ENCODE results near the gene CYP27B1. TPM values are rescaled to one million over a fixed set of nuclear protein-coding genes. Genes with fewer than 3 reads are reported as not detected.

CYP27B1 gene
- total and polyA plus RNA-seq, 10 of the 15 experiments (the other 5 are each of a cell fraction or from before 2014, with no cell fraction given), result 0.10 to 2.7 (median 1.1) TPM

DNA sequence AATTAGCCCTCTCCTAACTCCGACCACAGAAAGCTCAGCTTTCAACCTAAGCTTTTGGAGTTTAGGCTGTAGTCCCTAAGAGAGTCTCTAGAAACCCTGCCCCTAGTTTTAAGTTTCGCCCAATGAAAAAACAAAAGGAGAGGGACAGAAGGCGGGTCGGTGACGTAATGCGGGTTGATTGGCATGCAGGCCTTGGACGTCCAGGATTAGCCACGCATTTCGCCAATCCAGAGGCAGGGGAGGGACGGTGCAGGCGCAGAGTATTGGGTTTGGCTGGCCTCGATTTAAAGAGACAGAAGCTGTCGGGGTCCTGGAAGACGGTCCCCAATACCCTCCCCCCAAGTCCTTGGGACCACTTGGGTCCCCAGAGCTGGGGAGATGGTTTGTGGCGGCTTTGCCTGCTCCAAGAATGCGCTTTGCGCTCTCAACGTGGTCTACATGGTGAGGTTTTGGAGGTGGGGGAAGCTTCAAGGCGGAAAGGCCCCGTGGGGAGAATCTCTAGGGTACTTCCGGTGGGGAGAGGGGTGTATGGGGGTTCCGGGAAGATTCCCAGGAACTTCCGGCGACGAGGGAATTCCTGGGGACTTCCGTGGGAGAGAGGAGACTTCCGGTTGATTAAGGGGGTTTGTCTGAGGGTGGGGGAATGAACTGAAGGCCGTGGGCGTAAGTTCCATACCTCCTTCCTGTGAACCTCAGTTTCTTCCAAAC is 21.9 kb downstream of the CYP27B1 start, which contains the start of gene TSPAN31:
TSS of gene TSPAN31 (plus strand) at position 263 of the 708 bp plus-strand sequence. CDS start at position 379, 116 bp downstream.
- Histone ChIP-seq H3K9ac (ENCODE audit: control insufficient read depth, insufficient read depth, low read length) (peak within 1 kb of the TSS; percentile 93), H3K9me3 (replicated peaks; ENCODE audit: control insufficient read depth, insufficient read depth, low read length) (no peaks in the 10 kb centered on the region), H2AFZ (ENCODE audit: control insufficient read depth, low read depth, low read length) (peak within 1 kb of the TSS; percentile 90), H3K36me3 (ENCODE audit: control insufficient read depth in 2 of 2, insufficient read depth in 2 of 2, low read length in 1 of 2) (peaks cover 5 to 6% of the 10 kb centered on the region in 2 experiments), H3K27me3 (replicated peaks in 1 of 2; ENCODE audit: control insufficient read depth in 2 of 2, insufficient read depth in 2 of 2, low read length in 1 of 2) (no peaks in the 10 kb centered on the region), H3K4me2 (ENCODE audit: control insufficient read depth, insufficient read depth) (peak within 1 kb of the TSS; percentile 99), H4K20me1 (ENCODE audit: control insufficient read depth, insufficient read depth) (no peaks in the 10 kb centered on the region), H3K27ac (ENCODE audit: control insufficient read depth, insufficient read depth) (peak within 1 kb of the TSS; percentile 94), H3K79me2 (ENCODE audit: control insufficient read depth, insufficient read depth, low read length) (peaks cover 32% of the 10 kb centered on the region), H3K4me3 (peak within 1 kb of the TSS; percentile 91), H3K4me1 (ENCODE audit: control insufficient read depth, insufficient read depth, low read length) (peaks cover 22% of the 10 kb centered on the region)
- SMC1A ChIA-PET (ENCODE audit: uncharacterized antibody, unreplicated experiment), result interaction anchor here (0.8 to 2.4 kb wide), 7 partner anchors 12 to 286 kb away, joined by 3 to 14 read pairs (median 4); partner anchors contain the start of genes EEF1AKMT3 and METTL1
- POLR2A ChIA-PET, result interaction anchor here (0.5 to 3.0 kb wide), 7 partner anchors 9 to 268 kb away, joined by 3 to 19 read pairs (median 5); partner anchors contain the start of gene MARCHF9
- FAIRE-seq (peak; percentile 82), ATAC-seq (peak; percentile 87), DNase-seq (ENCODE audit: low read depth, low spot score) (peak; percentile 92)
- in situ Hi-C loops (cut with MboI), result no loop called here
- intact Hi-C loops (cut with micrococcal nuclease; ENCODE audit: unreplicated experiment), result no loop called here
- CTCF ChIA-PET, result interaction anchor here (0.8 to 2.9 kb wide), 10 partner anchors 12 to 289 kb away, joined by 3 to 28 read pairs (median 3); partner anchors contain the start of genes GLI1 and INHBE
- RAD21 ChIA-PET (ENCODE audit: unreplicated experiment), result interaction anchor here (0.7 to 1.5 kb wide), 5 partner anchors 12 to 286 kb away, joined by 3 to 6 read pairs (median 5); partner anchors contain the start of gene CTDSP2
- WGBS (ENCODE audit: insufficient coverage, insufficient replicate concordance, low lambda C conversion rate, missing lambda C conversion rate), result under 1% methylated on average over 29 of the region's 29 CpGs
- BruUV-seq (replicated peaks), result no TSS peak
- TF ChIP-seq ZNF274 (IDR thresholded peaks at IDR 0.05; ENCODE audit: insufficient read depth, insufficient read length) (no peak), RFX5 (IDR thresholded peaks at IDR 0.05; ENCODE audit: low read depth, low read length) (peak; percentile 93), ASH2L (IDR thresholded peaks at IDR 0.05; ENCODE audit: borderline replicate concordance, low read depth) (no peak), ZNF217 (IDR thresholded peaks at IDR 0.05) (no peak), JUND (IDR thresholded peaks at IDR 0.05; ENCODE audit: low read depth, low read length) (no peak; the same call in 1 of the 2 replicates), CBX5 (IDR thresholded peaks at IDR 0.05; ENCODE audit: low read depth) (no peak), EZH2 (IDR thresholded peaks at IDR 0.05; ENCODE audit: borderline replicate concordance, control insufficient read depth, low read depth, low read length) (no peak), HDGF (IDR thresholded peaks at IDR 0.05) (0 out of 2 replicates have a peak, but pooled peaks have one; percentile 27), EED (IDR thresholded peaks at IDR 0.05; ENCODE audit: low read depth) (peak; percentile 77), POLR2AphosphoS2 (IDR thresholded peaks at IDR 0.05; ENCODE audit: low read depth, low read length) (no peak; the same call in 1 of the 2 replicates), MXI1 (IDR thresholded peaks at IDR 0.05; ENCODE audit: low read depth, low read length) (0 out of 2 replicates have a peak, but pooled peaks have one; percentile 34), YBX1 (IDR thresholded peaks at IDR 0.05) (no peak), RB1 (IDR thresholded peaks at IDR 0.05; ENCODE audit: borderline replicate concordance) (no peak; the same call in 1 of the 2 replicates), PML (IDR thresholded peaks at IDR 0.05; ENCODE audit: low read length) (peak; percentile 49; the same call in 1 of the 2 replicates), WRNIP1 (IDR thresholded peaks at IDR 0.05; ENCODE audit: borderline replicate concordance, low read depth, low read length) (no peak), RBBP5 (conservative IDR thresholded peaks at IDR 0.05) (no peak), CREM (IDR thresholded peaks at IDR 0.05; ENCODE audit: low read depth) (peak; percentile 75), TCF12 (IDR thresholded peaks at IDR 0.05; ENCODE audit: low read depth, low read length) (no peak)
- TF ChIP-seq, protein P1, sequence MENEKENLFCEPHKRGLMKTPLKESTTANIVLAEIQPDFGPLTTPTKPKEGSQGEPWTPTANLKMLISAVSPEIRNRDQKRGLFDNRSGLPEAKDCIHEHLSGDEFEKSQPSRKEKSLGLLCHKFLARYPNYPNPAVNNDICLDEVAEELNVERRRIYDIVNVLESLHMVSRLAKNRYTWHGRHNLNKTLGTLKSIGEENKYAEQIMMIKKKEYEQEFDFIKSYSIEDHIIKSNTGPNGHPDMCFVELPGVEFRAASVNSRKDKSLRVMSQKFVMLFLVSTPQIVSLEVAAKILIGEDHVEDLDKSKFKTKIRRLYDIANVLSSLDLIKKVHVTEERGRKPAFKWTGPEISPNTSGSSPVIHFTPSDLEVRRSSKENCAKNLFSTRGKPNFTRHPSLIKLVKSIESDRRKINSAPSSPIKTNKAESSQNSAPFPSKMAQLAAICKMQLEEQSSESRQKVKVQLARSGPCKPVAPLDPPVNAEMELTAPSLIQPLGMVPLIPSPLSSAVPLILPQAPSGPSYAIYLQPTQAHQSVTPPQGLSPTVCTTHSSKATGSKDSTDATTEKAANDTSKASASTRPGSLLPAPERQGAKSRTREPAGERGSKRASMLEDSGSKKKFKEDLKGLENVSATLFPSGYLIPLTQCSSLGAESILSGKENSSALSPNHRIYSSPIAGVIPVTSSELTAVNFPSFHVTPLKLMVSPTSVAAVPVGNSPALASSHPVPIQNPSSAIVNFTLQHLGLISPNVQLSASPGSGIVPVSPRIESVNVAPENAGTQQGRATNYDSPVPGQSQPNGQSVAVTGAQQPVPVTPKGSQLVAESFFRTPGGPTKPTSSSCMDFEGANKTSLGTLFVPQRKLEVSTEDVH (IDR thresholded peaks at IDR 0.05; ENCODE audit: low read depth, partially characterized antibody), result peak; percentile 14
- TF ChIP-seq, protein P2, sequence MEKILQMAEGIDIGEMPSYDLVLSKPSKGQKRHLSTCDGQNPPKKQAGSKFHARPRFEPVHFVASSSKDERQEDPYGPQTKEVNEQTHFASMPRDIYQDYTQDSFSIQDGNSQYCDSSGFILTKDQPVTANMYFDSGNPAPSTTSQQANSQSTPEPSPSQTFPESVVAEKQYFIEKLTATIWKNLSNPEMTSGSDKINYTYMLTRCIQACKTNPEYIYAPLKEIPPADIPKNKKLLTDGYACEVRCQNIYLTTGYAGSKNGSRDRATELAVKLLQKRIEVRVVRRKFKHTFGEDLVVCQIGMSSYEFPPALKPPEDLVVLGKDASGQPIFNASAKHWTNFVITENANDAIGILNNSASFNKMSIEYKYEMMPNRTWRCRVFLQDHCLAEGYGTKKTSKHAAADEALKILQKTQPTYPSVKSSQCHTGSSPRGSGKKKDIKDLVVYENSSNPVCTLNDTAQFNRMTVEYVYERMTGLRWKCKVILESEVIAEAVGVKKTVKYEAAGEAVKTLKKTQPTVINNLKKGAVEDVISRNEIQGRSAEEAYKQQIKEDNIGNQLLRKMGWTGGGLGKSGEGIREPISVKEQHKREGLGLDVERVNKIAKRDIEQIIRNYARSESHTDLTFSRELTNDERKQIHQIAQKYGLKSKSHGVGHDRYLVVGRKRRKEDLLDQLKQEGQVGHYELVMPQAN (conservative IDR thresholded peaks at IDR 0.05), result 0 out of 2 replicates have a peak, but pooled peaks have one; percentile 26

Measured in GM12878 (cell line).